Activated B cell treated with CpG ODN at 0.5 μM for 24 hours (primary cell): ENCODE results near the gene RGS1. TPM values are rescaled to one million over a fixed set of nuclear protein-coding genes. Genes with fewer than 3 reads are reported as not detected.

Source experiments
- ATAC-seq: fragments of 200-7000 bp; cut with Tn5 transposase; one replicate; pipeline ENCODE4 v1.10.0; 2021; ENCODE audit warnings: low read depth, mild to moderate bottlenecking, moderate library complexity
- CTCF ChIA-PET: fragments of 350-600 bp; sonication (Branson Sonifier 250); formaldehyde crosslinking; loops from one replicate; lab custom pipeline; 2021; ENCODE audit warnings: antibody characterized with exemption; lab: Charles Lee
- POLR2A ChIA-PET: fragments of 350-600 bp; sonication (Branson Sonifier 250); formaldehyde crosslinking; loops from one replicate; lab custom pipeline; 2021; ENCODE audit warnings: antibody characterized with exemption; lab: Charles Lee
- DNase-seq: peaks from one replicate; pipeline ENCODE4 v3.0.0; 2022
- H3K27ac Mint-ChIP-seq: one replicate; pipeline ENCODE4 v1.8.0; 2020; ENCODE audit warnings: mixed read lengths
- H3K27me3 Mint-ChIP-seq: one replicate; pipeline ENCODE4 v1.8.0; 2021; ENCODE audit warnings: mixed read lengths
- H3K36me3 Mint-ChIP-seq: one replicate; pipeline ENCODE4 v1.8.0; 2021; ENCODE audit warnings: low read depth, mixed read lengths
- H3K4me1 Mint-ChIP-seq: one replicate; pipeline ENCODE4 v1.8.0; 2021; ENCODE audit warnings: mixed read lengths
- H3K4me3 Mint-ChIP-seq: one replicate; pipeline ENCODE4 v1.8.0; 2020; ENCODE audit warnings: mild to moderate bottlenecking, mixed read lengths
- H3K9me3 Mint-ChIP-seq: one replicate; pipeline ENCODE4 v1.8.0; 2020; ENCODE audit warnings: mixed read lengths
- intact Hi-C: fragments of 100-400 bp; cut with micrococcal nuclease; formaldehyde crosslinking; loops from one replicate; pipeline ENCODE4 v1.15.1; 2024
- total RNA-seq: library from RNA; stranded (reverse); gene quantifications from 2 replicates; pipeline ENCODE4 v1.2.3, GENCODE V29; 2022
- TF ChIP-seq, protein P1 (sequence below): fragments of 200-600 bp; IDR thresholded peaks from one replicate; pipeline ENCODE4 v1.8.0; 2022; ENCODE audit warnings: antibody characterized with exemption, mild to moderate bottlenecking

The RGS1 gene
- total RNA-seq, 1 donor from 2014 or later = 56.8 TPM

DNA sequence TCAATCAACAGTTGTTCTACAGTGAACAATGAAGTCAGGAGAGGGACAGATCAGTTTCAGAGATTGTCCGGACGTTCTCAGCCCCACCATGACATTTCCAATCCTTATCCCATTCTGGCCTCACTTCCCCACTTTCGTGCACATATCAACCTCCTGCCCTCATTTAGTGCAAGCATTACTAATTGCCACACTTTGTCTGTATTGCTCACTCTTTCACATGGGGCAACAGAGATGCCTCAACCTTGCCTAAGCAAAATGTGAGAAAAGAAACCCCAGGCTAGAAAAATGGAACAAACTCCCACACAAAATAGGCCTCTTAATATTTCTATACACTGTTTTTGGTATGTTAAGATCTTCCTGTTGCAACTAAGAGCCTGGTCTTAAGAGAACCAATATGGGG lies 8.9 kb upstream of the RGS1 start:
- intact Hi-C loops = no loop called here
- H3K27me3 Mint-ChIP-seq = no peaks in the 10 kb centered on the region
- peaks cover 3% of the 10 kb centered on the region for H3K4me1 Mint-ChIP-seq
- no peak overlapping the region for H3K27ac Mint-ChIP-seq
- ChIA-PET POLR2A (interaction anchor here (0.6 kb wide), 1 partner anchor 22 kb away, joined by 3 read pairs; no protein-coding TSS in a partner anchor), CTCF (no interaction called here)
- ATAC-seq (no peak), DNase-seq (no peak)
- TF ChIP-seq, protein P1, sequence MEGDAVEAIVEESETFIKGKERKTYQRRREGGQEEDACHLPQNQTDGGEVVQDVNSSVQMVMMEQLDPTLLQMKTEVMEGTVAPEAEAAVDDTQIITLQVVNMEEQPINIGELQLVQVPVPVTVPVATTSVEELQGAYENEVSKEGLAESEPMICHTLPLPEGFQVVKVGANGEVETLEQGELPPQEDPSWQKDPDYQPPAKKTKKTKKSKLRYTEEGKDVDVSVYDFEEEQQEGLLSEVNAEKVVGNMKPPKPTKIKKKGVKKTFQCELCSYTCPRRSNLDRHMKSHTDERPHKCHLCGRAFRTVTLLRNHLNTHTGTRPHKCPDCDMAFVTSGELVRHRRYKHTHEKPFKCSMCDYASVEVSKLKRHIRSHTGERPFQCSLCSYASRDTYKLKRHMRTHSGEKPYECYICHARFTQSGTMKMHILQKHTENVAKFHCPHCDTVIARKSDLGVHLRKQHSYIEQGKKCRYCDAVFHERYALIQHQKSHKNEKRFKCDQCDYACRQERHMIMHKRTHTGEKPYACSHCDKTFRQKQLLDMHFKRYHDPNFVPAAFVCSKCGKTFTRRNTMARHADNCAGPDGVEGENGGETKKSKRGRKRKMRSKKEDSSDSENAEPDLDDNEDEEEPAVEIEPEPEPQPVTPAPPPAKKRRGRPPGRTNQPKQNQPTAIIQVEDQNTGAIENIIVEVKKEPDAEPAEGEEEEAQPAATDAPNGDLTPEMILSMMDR = no peak
- H3K4me3 Mint-ChIP-seq = no peak overlapping the region
- H3K9me3 Mint-ChIP-seq = peaks cover 13% of the 10 kb centered on the region
- no peaks in the 10 kb centered on the region for H3K36me3 Mint-ChIP-seq

DNA sequence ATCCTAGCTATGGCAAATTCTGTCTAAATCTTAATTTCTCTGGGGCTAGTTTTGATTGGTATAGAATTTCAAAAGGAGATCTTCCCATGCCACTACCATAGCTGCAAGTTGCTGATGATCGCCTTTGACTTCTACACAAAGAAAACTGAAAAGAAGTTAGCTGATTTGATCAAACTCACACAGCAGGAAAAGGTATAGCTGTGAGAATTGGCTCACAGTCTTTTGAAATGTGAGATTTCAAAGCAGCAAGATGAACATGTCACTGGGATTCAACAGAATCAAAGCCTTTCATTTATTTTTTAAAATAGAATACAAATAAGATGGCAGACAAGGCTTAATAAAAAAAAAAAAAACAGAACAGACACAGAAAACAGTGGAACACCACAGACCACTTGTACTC lies 7.5 kb upstream of the RGS1 start:
- H3K4me3 Mint-ChIP-seq = no peak overlapping the region
- TF ChIP-seq, protein P1 = no peak
- ATAC-seq = no peak
- ChIA-PET POLR2A (interaction anchor here (0.8 kb wide), 1 partner anchor 29 kb away, joined by 4 read pairs; no protein-coding TSS in a partner anchor), CTCF (no interaction called here)
- no peak for DNase-seq
- peaks cover 13% of the 10 kb centered on the region for H3K9me3 Mint-ChIP-seq
- H3K36me3 Mint-ChIP-seq = no peaks in the 10 kb centered on the region
- H3K4me1 Mint-ChIP-seq = peaks cover 6% of the 10 kb centered on the region
- no peak overlapping the region for H3K27ac Mint-ChIP-seq
- intact Hi-C loops = no loop called here
- no peaks in the 10 kb centered on the region for H3K27me3 Mint-ChIP-seq

- Mint-ChIP-seq H3K9me3 (peaks cover 13% of the 10 kb centered on the region), H3K4me3 (no peak overlapping the region), H3K27ac (no peak overlapping the region), H3K4me1 (peaks cover 31% of the 10 kb centered on the region), H3K27me3 (no peaks in the 10 kb centered on the region), H3K36me3 (peaks cover 11% of the 10 kb centered on the region)
- TF ChIP-seq, protein P1 = no peak
- ChIA-PET CTCF (no interaction called here), POLR2A (no interaction called here)
- ATAC-seq (no peak), DNase-seq (no peak)
- intact Hi-C loops = loop anchor here (1.0 kb wide), 1 partner anchor 9 kb away; no protein-coding TSS in a partner anchor
Measured at GRCh38 chr1:192571668-192572067, 3.9 kb upstream of the RGS1 start.

- ATAC-seq (no peak), DNase-seq (no peak)
- H3K4me3 Mint-ChIP-seq = no peak overlapping the region
- no peak overlapping the region for H3K27ac Mint-ChIP-seq
- intact Hi-C loops = no loop called here
- TF ChIP-seq, protein P1 = no peak
- peaks cover 29% of the 10 kb centered on the region for H3K36me3 Mint-ChIP-seq
- H3K9me3 Mint-ChIP-seq = peaks cover 13% of the 10 kb centered on the region
- CTCF ChIA-PET = interaction anchor here (1.3 kb wide), 1 partner anchor 28 kb away, joined by 5 read pairs; no protein-coding TSS in a partner anchor
- peaks cover 46% of the 10 kb centered on the region for H3K4me1 Mint-ChIP-seq
- H3K27me3 Mint-ChIP-seq = no peaks in the 10 kb centered on the region
- POLR2A ChIA-PET = interaction anchor here (1.0 to 1.7 kb wide), 4 partner anchors 28 to 57 kb away, joined by 3 to 6 read pairs (median 6); no protein-coding TSS in a partner anchor
Measured at GRCh38 chr1:192573499-192573898, 2.1 kb upstream of the RGS1 start.

GRCh38 chr1:192574073-192574472 lies 1.5 kb upstream of the RGS1 start:
- Mint-ChIP-seq H3K27me3 (no peaks in the 10 kb centered on the region), H3K27ac (peak overlapping the region; percentile 63), H3K4me3 (no peak overlapping the region), H3K36me3 (peaks cover 35% of the 10 kb centered on the region), H3K4me1 (peaks cover 52% of the 10 kb centered on the region), H3K9me3 (peaks cover 13% of the 10 kb centered on the region)
- intact Hi-C loops = loop anchor here (2.0 kb wide), 1 partner anchor 485 kb away; the partner anchor contains the start of genes RO60 and UCHL5
- ChIA-PET CTCF (interaction anchor here (1.3 kb wide), 1 partner anchor 29 kb away, joined by 5 read pairs; no protein-coding TSS in a partner anchor), POLR2A (interaction anchor here (0.8 to 1.7 kb wide), 7 partner anchors 15 to 57 kb away, joined by 3 to 11 read pairs (median 5); no protein-coding TSS in a partner anchor)
- TF ChIP-seq, protein P1 = no peak
- ATAC-seq (no peak), DNase-seq (no peak)
